GM18907 (cell line): ENCODE data around the gene YPEL5.

Experiments used
- ATAC-seq: cut with Tn5 transposase; IDR thresholded peaks from one replicate; pipeline ENCODE4 v1.9.1; 2021; ENCODE audit warnings: mild to moderate bottlenecking, moderate library complexity; ENCODE audit not compliant: unreplicated experiment

The YPEL5 gene

GRCh38 chr2:30201990-30202389 lies 55.2 kb downstream of the YPEL5 start:
- no peak for ATAC-seq

- no peak for ATAC-seq
These were observed 56.3 kb downstream of the YPEL5 start for GRCh38 chr2:30203156-30203555.

DNA sequence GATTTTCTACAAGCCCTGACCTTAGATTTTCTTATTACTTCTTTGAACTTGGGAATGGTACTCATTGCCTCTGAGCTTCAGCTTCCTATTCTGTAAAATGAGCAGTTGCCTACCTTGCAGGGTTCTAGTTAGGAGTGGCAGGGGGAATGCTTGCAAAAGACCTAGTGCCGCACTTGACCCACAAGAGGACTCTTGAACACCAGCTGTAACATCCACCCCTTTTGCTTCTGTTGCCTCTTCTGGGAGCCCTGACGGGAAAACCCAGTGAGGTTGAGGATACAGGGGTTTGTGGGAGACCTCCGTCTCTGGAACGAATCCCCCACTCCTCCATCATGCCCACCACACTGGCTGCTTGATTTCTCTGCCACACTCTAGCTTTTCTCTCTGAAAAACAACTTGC lies 57.5 kb downstream of the YPEL5 start:
- ATAC-seq: no peak

DNA sequence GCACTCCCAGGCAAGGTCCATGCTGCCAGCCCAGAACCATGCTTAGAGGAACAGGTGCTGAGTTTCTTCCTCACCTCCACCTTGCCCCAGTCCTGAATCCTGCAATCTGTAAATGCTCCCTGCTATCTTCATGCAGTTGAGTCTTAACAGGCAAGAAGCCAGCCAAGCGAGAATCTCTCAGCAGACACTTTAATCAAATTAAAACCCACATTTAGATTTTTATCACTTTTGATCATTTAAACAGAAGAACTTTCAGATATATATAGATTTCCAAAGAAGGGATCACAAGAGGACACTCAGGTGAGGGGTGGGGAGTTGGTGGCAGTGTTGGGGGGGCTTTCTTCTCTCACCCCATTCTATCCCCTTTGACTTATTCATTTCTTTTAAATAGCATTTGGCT lies 58.6 kb downstream of the YPEL5 start:
- ATAC-seq: no peak

DNA sequence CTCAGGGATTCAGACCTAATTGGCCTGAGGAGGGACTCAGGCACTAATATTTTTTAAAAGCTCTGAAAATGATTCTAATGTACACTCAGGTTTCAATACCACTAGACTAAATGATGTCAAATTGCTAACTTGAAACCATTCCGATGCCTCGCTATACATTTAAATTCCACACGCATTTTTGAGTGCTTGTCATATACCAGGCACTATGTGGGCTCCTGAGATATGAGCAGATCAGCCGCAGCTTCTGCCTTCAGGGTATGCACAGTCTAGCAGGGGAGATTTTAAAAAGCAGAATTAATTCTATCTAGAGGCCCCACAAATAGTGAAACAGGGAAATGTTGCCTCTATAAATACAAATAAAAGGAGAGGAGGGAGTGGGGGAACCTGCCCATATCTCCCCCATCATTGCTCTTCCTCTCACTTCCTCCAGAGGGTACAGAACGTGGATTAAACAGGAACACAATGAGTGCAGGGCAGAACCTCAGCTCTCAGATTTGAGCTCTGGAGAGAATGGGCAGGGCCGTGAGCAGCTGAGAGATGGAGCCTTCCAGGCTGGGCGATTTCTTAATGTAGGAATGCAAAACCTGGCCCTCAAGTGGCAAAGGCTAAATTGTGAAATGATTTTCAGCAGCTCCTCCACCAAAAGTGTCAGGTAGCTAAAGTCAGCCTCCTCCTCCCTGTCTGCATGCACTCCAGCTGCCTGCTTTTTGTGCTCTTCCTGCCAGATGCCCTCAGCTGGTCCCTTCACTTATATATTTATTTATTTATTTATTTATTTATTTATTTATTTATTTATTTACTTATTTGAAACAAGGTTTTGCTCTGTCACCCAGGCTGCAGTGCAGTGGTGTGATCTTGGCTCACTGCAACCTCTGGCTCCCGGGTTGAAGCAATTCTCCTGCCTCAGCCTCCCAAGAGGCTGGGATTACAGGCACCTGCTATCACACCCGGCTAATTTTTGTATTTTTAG lies 59.9 kb downstream of the YPEL5 start:
- no peak for ATAC-seq

DNA sequence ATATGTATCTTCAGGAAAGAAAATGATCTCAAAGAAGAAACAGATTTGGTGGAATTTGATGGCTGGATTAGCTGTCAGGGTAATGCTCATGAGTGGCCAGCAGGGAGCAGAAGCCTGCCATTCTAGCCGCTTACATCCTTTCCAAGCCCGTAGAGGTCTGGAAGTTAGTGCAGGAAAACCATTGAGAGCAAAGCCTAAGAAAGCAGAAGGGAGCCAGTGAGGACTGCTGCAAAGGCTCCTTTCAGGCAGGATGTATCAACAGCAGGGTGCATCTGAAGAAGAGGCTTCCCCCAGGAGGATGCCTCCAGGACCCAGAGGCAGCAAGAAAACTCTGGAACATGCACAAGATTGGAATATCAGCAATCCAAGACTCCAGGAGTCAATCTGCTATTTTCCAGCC lies 61.6 kb downstream of the YPEL5 start:
- no peak for ATAC-seq

- no peak for ATAC-seq
These were observed 62.4 kb downstream of the YPEL5 start for GRCh38 chr2:30209227-30209626.
